Activated T-cell treated with anti-CD3 and anti-CD28 coated beads for 24 hours (primary cell): ENCODE data around the gene G2E3.

Experiments used
- DNase-seq: peaks from one replicate; pipeline ENCODE4 v3.0.0-alpha.2; 2020; ENCODE audit warnings: low read depth

Gene G2E3

GRCh38 chr14:30655658-30656057, 96.7 kb downstream of the G2E3 start:
- DNase-seq: no peak

DNA sequence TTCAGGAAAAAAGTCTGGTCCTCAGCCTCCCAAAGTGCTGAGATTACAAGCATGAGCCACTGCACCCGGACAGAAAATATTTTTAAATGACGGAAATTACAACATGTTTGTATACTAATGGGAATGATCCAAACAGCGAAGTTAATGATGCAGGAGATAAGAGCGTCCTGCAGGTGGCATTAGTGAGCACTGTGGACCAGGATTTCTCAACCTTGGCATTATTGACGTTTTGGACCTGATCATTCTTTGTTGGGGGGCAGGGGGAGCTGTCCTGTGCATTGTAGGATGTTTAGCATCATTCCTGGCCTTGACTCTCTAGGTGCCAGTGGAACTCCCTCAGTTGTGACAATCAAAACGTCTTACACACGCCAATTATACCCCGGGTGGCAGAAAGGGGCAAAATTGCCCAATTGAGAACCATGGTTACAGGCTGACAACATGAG, 97.3 kb downstream of the G2E3 start:
- peak; percentile 11 for DNase-seq

- no peak for DNase-seq
Measured at GRCh38 chr14:30657050-30657449, 98.1 kb downstream of the G2E3 start.

GRCh38 chr14:30657606-30658163, 98.7 kb downstream of the G2E3 start:
- DNase-seq: no peak

DNA sequence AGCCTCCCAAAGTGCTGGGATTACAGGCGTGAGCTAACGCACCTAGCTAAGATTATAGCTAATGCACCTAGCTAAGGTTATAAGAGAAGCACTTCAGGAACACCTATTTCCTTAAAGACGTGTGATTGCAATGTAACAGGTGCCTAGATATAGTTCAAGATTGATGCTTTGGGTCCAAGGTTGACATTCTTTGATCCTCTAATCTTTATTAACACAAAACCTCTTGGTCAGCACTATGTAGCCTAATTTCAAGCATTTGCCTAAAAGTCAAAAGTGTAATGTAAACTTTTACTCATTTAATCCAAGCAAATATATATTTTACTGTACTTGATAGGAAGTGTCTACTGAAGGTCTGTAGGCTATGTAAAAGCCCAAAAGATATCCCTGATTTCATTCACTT, 99.7 kb downstream of the G2E3 start:
- no peak for DNase-seq

GRCh38 chr14:30669594-30669993, 110.6 kb downstream of the G2E3 start:
- no peak for DNase-seq
